Hepatocyte (in vitro differentiated cells): ENCODE data around the gene PLA2G2A. TPM values are rescaled to one million over a fixed set of nuclear protein-coding genes. Genes with fewer than 3 reads are reported as not detected.

ENCODE experiments used
- DNase-seq: peaks from one replicate; pipeline ENCODE4 v3.0.0-alpha.2; 2016; ENCODE audit warnings: low spot score
- H2AFZ ChIP-seq: fragments of 200-600 bp; sonication (generic); 2 replicates; pipeline ENCODE4 v1.6.0; 2016; ENCODE audit warnings: antibody characterized with exemption, mild to moderate bottlenecking
- H3K27ac ChIP-seq: fragments of 200-600 bp; sonication (generic); 2 replicates; pipeline ENCODE4 v1.5.1; 2016; ENCODE audit warnings: mild to moderate bottlenecking
- H3K27me3 ChIP-seq: fragments of 200-600 bp; sonication (generic); 2 replicates; pipeline ENCODE4 v1.6.1; 2016
- H3K36me3 ChIP-seq: fragments of 200-600 bp; sonication (generic); replicated peaks from 2 replicates; pipeline ENCODE4 v1.5.1; 2016; ENCODE audit warnings: low read depth; ENCODE audit not compliant: insufficient read depth
- H3K4me1 ChIP-seq: fragments of 200-600 bp; sonication (generic); 2 replicates; pipeline ENCODE4 v1.5.1; 2016; ENCODE audit warnings: mild to moderate bottlenecking, moderate library complexity; ENCODE audit not compliant: insufficient read depth
- H3K4me2 ChIP-seq: fragments of 200-600 bp; sonication (generic); 2 replicates; pipeline ENCODE4 v1.6.0; 2016
- H3K4me3 ChIP-seq: fragments of 200-600 bp; sonication (generic); 2 replicates; pipeline ENCODE4 v1.5.1; 2016; ENCODE audit warnings: mild to moderate bottlenecking
- H3K79me2 ChIP-seq: fragments of 200-600 bp; sonication (generic); 2 replicates; pipeline ENCODE4 v1.6.0; 2017; ENCODE audit warnings: mild to moderate bottlenecking
- H3K9me2 ChIP-seq: fragments of 200-600 bp; sonication (generic); replicated peaks from 2 replicates; pipeline ENCODE4 v1.6.0; 2017; ENCODE audit warnings: mild to moderate bottlenecking; ENCODE audit not compliant: insufficient read depth
- H3K9me3 ChIP-seq: fragments of 200-600 bp; sonication (generic); 2 replicates; pipeline ENCODE4 v1.5.1; 2016; ENCODE audit warnings: low read depth, mild to moderate bottlenecking
- H4K20me1 ChIP-seq: fragments of 200-600 bp; sonication (generic); 2 replicates; pipeline ENCODE4 v1.6.0; 2016; ENCODE audit warnings: mild to moderate bottlenecking; ENCODE audit not compliant: insufficient read depth, poor library complexity, severe bottlenecking
- EZH2 ChIP-seq: fragments of 200-600 bp; sonication (generic); IDR thresholded peaks from 2 replicates; pipeline ENCODE4 v1.6.1; 2016; ENCODE audit warnings: antibody characterized with exemption, mild to moderate bottlenecking, borderline replicate concordance
- EZH2phosphoT487 ChIP-seq: fragments of 200-600 bp; sonication (generic); IDR thresholded peaks from one replicate; pipeline ENCODE4 v1.6.1; 2018; ENCODE audit warnings: antibody characterized with exemption, mild to moderate bottlenecking, low read depth, moderate library complexity; ENCODE audit not compliant: unreplicated experiment, severe bottlenecking
- WGBS: methylation state at CpG from one replicate; pipeline ENCODE4 v1.1.6; 2016; ENCODE audit warnings: low lambda C conversion rate; ENCODE audit errors: missing lambda C conversion rate; 5-methylcytosine and 5-hydroxymethylcytosine counted together
- polyA plus RNA-seq: library from polyadenylated mRNA; unstranded; fragments of >200 nt; fragmentation: Nextera tagmentation; extraction: Ambion mirVana; gene quantifications from 2 replicates; pipeline ENCODE4 v1.2.1, GENCODE V29; 2016
- total RNA-seq: library from RNA; depleted of rRNA; stranded (reverse); fragments of >200 nt; gene quantifications from 2 replicates; pipeline ENCODE4 v1.2.3, GENCODE V29; 2014
- TF ChIP-seq, protein P1 (sequence below): fragments of 200-600 bp; sonication (generic); IDR thresholded peaks from 2 replicates; pipeline ENCODE4 v1.5.1; 2016; ENCODE audit warnings: antibody characterized with exemption, mild to moderate bottlenecking; ENCODE audit not compliant: poor library complexity

Gene PLA2G2A
- total and polyA plus RNA-seq, 2 experiments from 2014 or later: 170 to 1,328 TPM

DNA sequence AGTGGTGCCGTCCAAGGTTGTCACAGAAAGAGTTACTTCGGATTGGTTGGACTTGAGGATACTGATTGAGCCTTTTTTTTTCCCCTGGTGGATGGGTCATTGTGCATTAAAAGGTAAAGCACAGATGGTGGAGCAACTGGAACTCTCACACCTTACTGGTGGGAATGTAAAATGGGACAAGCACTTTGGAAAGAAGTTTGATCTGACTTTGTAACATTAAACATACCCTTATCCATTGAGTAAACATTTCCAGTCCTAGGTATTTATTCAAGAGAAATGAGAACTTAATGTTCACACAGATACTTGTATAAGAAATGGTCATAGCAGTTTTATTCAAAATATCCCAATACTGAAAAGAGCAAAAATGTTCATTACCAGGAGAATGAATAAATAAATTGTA lies 14.9 kb downstream of the PLA2G2A start:
- Histone ChIP-seq H4K20me1 (no peaks in the 10 kb centered on the region), H3K4me3 (no peak overlapping the region), H3K9me3 (no peaks in the 10 kb centered on the region), H3K27ac (no peak overlapping the region), H3K27me3 (no peaks in the 10 kb centered on the region), H3K36me3 (no peaks in the 10 kb centered on the region), H3K79me2 (no peaks in the 10 kb centered on the region), H2AFZ (no peak overlapping the region), H3K4me1 (no peaks in the 10 kb centered on the region), H3K4me2 (no peak overlapping the region), H3K9me2 (no peaks in the 10 kb centered on the region)
- TF ChIP-seq EZH2phosphoT487 (no peak), EZH2 (no peak)
- TF ChIP-seq, protein P1, sequence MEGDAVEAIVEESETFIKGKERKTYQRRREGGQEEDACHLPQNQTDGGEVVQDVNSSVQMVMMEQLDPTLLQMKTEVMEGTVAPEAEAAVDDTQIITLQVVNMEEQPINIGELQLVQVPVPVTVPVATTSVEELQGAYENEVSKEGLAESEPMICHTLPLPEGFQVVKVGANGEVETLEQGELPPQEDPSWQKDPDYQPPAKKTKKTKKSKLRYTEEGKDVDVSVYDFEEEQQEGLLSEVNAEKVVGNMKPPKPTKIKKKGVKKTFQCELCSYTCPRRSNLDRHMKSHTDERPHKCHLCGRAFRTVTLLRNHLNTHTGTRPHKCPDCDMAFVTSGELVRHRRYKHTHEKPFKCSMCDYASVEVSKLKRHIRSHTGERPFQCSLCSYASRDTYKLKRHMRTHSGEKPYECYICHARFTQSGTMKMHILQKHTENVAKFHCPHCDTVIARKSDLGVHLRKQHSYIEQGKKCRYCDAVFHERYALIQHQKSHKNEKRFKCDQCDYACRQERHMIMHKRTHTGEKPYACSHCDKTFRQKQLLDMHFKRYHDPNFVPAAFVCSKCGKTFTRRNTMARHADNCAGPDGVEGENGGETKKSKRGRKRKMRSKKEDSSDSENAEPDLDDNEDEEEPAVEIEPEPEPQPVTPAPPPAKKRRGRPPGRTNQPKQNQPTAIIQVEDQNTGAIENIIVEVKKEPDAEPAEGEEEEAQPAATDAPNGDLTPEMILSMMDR: no peak
- DNase-seq: no peak
- WGBS: 95% methylated on average over 2 of the region's 2 CpGs

DNA sequence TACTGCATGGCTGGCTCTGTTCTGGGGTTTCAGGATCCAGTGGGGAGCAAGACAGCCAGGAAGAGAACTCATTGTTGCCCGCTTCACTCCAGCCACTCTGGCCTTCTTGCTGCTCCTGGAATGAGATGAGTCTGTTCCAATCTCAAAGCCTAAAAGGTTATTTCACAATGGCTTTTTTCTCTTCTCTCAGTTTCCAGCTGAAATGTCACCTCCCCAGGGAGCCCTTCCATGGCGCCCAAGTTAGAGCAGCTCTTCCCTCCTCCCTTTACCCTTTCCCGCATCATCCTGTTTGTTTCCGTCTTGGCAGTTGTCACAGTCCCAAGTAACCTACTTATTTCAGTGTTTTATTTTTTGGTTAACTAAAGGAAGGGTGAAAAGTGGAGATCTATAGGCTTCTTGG lies 15.8 kb downstream of the PLA2G2A start:
- Histone ChIP-seq H2AFZ (no peak overlapping the region), H3K36me3 (no peaks in the 10 kb centered on the region), H3K4me2 (no peak overlapping the region), H3K9me3 (no peaks in the 10 kb centered on the region), H3K79me2 (no peaks in the 10 kb centered on the region), H3K4me1 (no peaks in the 10 kb centered on the region), H3K27me3 (no peaks in the 10 kb centered on the region), H3K4me3 (no peak overlapping the region), H4K20me1 (no peaks in the 10 kb centered on the region), H3K9me2 (no peaks in the 10 kb centered on the region), H3K27ac (no peak overlapping the region)
- no peak for DNase-seq
- 95% methylated on average over 4 of the region's 4 CpGs for WGBS
- TF ChIP-seq EZH2phosphoT487: no peak
- TF ChIP-seq, protein P1: no peak
- no peak for TF ChIP-seq EZH2

DNA sequence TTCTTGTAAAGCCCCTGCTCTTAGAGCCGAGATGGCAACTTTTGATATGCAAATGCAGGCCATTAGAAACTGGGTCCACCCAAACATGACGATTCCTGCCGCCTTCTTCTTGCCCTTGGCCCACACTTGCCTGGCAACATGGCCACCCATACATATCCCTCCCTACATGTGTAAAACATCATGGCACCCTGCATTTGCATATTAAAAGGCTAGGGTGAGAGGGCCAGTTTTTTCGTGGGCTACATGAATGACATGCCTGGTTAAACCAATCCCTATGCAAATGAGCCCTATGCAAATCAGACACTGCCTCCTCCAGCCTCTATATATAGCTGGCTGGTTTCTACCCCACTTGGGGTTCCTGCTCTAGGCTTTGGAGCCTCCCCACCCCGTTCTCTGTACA lies 18.8 kb downstream of the PLA2G2A start:
- no peaks in the 10 kb centered on the region for H3K79me2 ChIP-seq
- H4K20me1 ChIP-seq: no peaks in the 10 kb centered on the region
- no peak for DNase-seq
- no peaks in the 10 kb centered on the region for H3K27me3 ChIP-seq
- no peaks in the 10 kb centered on the region for H3K36me3 ChIP-seq
- H3K9me2 ChIP-seq: no peaks in the 10 kb centered on the region
- H3K27ac ChIP-seq: no peak overlapping the region
- WGBS: 66% methylated on average over 5 of the region's 5 CpGs
- H2AFZ ChIP-seq: no peak overlapping the region
- no peak overlapping the region for H3K4me2 ChIP-seq
- H3K9me3 ChIP-seq: no peaks in the 10 kb centered on the region
- no peak overlapping the region for H3K4me3 ChIP-seq
- TF ChIP-seq EZH2phosphoT487 (no peak), EZH2 (no peak)
- TF ChIP-seq, protein P1: no peak
- no peaks in the 10 kb centered on the region for H3K4me1 ChIP-seq

DNA sequence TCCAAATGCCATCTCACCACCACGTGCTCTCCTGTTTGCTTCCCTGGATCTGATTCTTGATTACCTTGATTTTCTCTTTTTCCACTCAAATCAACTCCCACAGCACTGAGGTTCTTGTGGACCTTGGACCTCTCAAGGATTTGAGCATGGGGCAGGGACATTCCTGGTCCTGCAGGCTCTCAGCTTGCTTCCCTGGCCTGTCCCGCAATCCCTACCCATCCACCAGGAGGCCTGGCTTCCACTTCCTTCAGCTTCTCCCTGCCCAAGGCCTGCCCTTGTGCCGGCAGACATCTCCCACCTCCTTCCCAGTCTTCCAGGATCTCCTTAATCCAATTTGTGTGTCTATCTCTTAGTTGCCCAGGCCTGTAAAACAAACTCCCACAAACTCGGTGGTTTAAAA lies 21.6 kb downstream of the PLA2G2A start:
- no peaks in the 10 kb centered on the region for H3K27me3 ChIP-seq
- H3K9me3 ChIP-seq: no peaks in the 10 kb centered on the region
- H3K4me1 ChIP-seq: no peaks in the 10 kb centered on the region
- 65% methylated on average over 4 of the region's 4 CpGs for WGBS
- no peak overlapping the region for H3K4me2 ChIP-seq
- no peak overlapping the region for H3K4me3 ChIP-seq
- no peak for TF ChIP-seq EZH2
- no peak for TF ChIP-seq EZH2phosphoT487
- TF ChIP-seq, protein P1: no peak
- no peak overlapping the region for H3K27ac ChIP-seq
- H3K79me2 ChIP-seq: no peaks in the 10 kb centered on the region
- no peaks in the 10 kb centered on the region for H3K36me3 ChIP-seq
- H3K9me2 ChIP-seq: no peaks in the 10 kb centered on the region
- H4K20me1 ChIP-seq: no peaks in the 10 kb centered on the region
- H2AFZ ChIP-seq: no peak overlapping the region
- DNase-seq: no peak
